ENCODE results near the gene PARP16.

The PARP16 gene

GRCh38 chr15:65286704-65287519, at the start of gene PARP16:
PARP16 (minus strand) TSS chr15:65286883; CDS start chr15:65286426, 457 bp downstream.
- peak; percentile 91 for DNase-seq (ENCODE audit: low read depth)

- no peak for DNase-seq (ENCODE audit: low read depth)
Measured at GRCh38 chr15:65335278-65336055, 48.8 kb upstream of the PARP16 start.

- no peak for DNase-seq (ENCODE audit: low read depth)
Measured at GRCh38 chr15:65334586-65335231, 48.0 kb upstream of the PARP16 start.

GRCh38 chr15:65333856-65334255, 47.2 kb upstream of the PARP16 start:
- DNase-seq (ENCODE audit: low read depth): no peak

GRCh38 chr15:65333148-65333820, 46.6 kb upstream of the PARP16 start:
- no peak for DNase-seq (ENCODE audit: low read depth)

GRCh38 chr15:65332391-65333147, 45.9 kb upstream of the PARP16 start:
- no peak for DNase-seq (ENCODE audit: low read depth)

- DNase-seq (ENCODE audit: low read depth): no peak
Measured at GRCh38 chr15:65331811-65332210, 45.1 kb upstream of the PARP16 start.

- DNase-seq (ENCODE audit: low read depth): no peak
Measured at GRCh38 chr15:65330934-65331645, 44.4 kb upstream of the PARP16 start.

- no peak for DNase-seq (ENCODE audit: low read depth)
Measured at GRCh38 chr15:65329984-65330735, 43.5 kb upstream of the PARP16 start.

- no peak for DNase-seq (ENCODE audit: low read depth)
Measured at GRCh38 chr15:65329288-65329983, 42.8 kb upstream of the PARP16 start.

GRCh38 chr15:65328506-65329287, 42.0 kb upstream of the PARP16 start:
- DNase-seq (ENCODE audit: low read depth): no peak

- DNase-seq (ENCODE audit: low read depth): no peak
Measured at GRCh38 chr15:65327651-65328393, 41.1 kb upstream of the PARP16 start.

- DNase-seq (ENCODE audit: low read depth): no peak
Measured at GRCh38 chr15:65326818-65327217, 40.1 kb upstream of the PARP16 start.

GRCh38 chr15:65326117-65326526, 39.4 kb upstream of the PARP16 start:
- no peak for DNase-seq (ENCODE audit: low read depth)

- DNase-seq (ENCODE audit: low read depth): no peak
Measured at GRCh38 chr15:65323071-65323511, 36.4 kb upstream of the PARP16 start.

- peak; percentile 37 for DNase-seq (ENCODE audit: low read depth)
Measured at GRCh38 chr15:65318870-65319356, 32.2 kb upstream of the PARP16 start.

- no peak for DNase-seq (ENCODE audit: low read depth)
Measured at GRCh38 chr15:65312400-65312916, 25.8 kb upstream of the PARP16 start.
